ELR (cell line): Measurements from ENCODE around the gene DUSP6.

Experiments used
- DNase-seq: peaks from one replicate; pipeline ENCODE4 v3.0.0-alpha.2; 2015; ENCODE audit warnings: low read depth

Gene DUSP6

GRCh38 chr12:89328151-89329030 is 23.9 kb downstream of the DUSP6 start:
- DNase-seq, result no peak

GRCh38 chr12:89327486-89328094 is 24.7 kb downstream of the DUSP6 start:
- DNase-seq, result no peak

GRCh38 chr12:89326239-89327040 is 25.9 kb downstream of the DUSP6 start:
- no peak for DNase-seq

GRCh38 chr12:89325495-89325894 is 26.8 kb downstream of the DUSP6 start:
- no peak for DNase-seq

GRCh38 chr12:89324437-89324836 is 27.9 kb downstream of the DUSP6 start:
- DNase-seq, result no peak

GRCh38 chr12:89323568-89324218 is 28.6 kb downstream of the DUSP6 start:
- DNase-seq, result no peak

- no peak for DNase-seq
Measured at GRCh38 chr12:89320735-89321134, 31.6 kb downstream of the DUSP6 start.

GRCh38 chr12:89319606-89320005 is 32.7 kb downstream of the DUSP6 start:
- DNase-seq, result no peak

- no peak for DNase-seq
Measured at GRCh38 chr12:89319122-89319521, 33.2 kb downstream of the DUSP6 start.

GRCh38 chr12:89316705-89317139 is 35.6 kb downstream of the DUSP6 start:
- DNase-seq, result no peak

- no peak for DNase-seq
Measured at GRCh38 chr12:89314060-89314761, 38.1 kb downstream of the DUSP6 start.

GRCh38 chr12:89311703-89312293 is 40.5 kb downstream of the DUSP6 start:
- DNase-seq, result no peak

GRCh38 chr12:89309815-89310214 is 42.5 kb downstream of the DUSP6 start:
- DNase-seq, result no peak

GRCh38 chr12:89309440-89309802 is 42.9 kb downstream of the DUSP6 start:
- DNase-seq, result peak; percentile 26

GRCh38 chr12:89307474-89308253 is 44.6 kb downstream of the DUSP6 start:
- peak; percentile 14 for DNase-seq

- DNase-seq, result no peak
Measured at GRCh38 chr12:89306827-89307473, 45.4 kb downstream of the DUSP6 start.

GRCh38 chr12:89305373-89305772 is 46.9 kb downstream of the DUSP6 start:
- DNase-seq, result no peak

GRCh38 chr12:89299931-89300330 is 52.4 kb downstream of the DUSP6 start:
- DNase-seq, result no peak

GRCh38 chr12:89299417-89299816 is 52.9 kb downstream of the DUSP6 start:
- DNase-seq, result no peak
